Activated CD4-positive, alpha-beta memory T cell treated with anti-CD3 and anti-CD28 coated beads for 36 hours (primary cell): ENCODE results near the gene GNAI3. TPM values are rescaled to one million over a fixed set of nuclear protein-coding genes. Genes with fewer than 3 reads are reported as not detected.

Experiments used
- CTCF ChIA-PET: fragments of 350-600 bp; sonication (Branson Sonifier 250); formaldehyde crosslinking; loops from one replicate; lab custom pipeline; 2021; ENCODE audit warnings: antibody characterized with exemption, inconsistent platforms; lab: Charles Lee
- POLR2A ChIA-PET: fragments of 350-600 bp; sonication (Branson Sonifier 250); formaldehyde crosslinking; loops from one replicate; lab custom pipeline; 2021; ENCODE audit warnings: antibody characterized with exemption; lab: Charles Lee
- DNase-seq: peaks from one replicate; pipeline ENCODE4 v3.0.0-alpha.2; 2020
- H3K27ac Mint-ChIP-seq: one replicate; pipeline ENCODE4 v1.8.0; 2021; ENCODE audit warnings: mixed read lengths
- H3K27me3 Mint-ChIP-seq: one replicate; pipeline ENCODE4 v1.8.0; 2021; ENCODE audit warnings: mixed read lengths
- H3K36me3 Mint-ChIP-seq: one replicate; pipeline ENCODE4 v1.8.0; 2021; ENCODE audit warnings: mixed read lengths
- H3K4me1 Mint-ChIP-seq: one replicate; pipeline ENCODE4 v1.8.0; 2021; ENCODE audit warnings: low read depth, mixed read lengths
- H3K4me3 Mint-ChIP-seq: one replicate; pipeline ENCODE4 v1.8.0; 2021; ENCODE audit warnings: mild to moderate bottlenecking, mixed read lengths
- H3K9me3 Mint-ChIP-seq: one replicate; pipeline ENCODE4 v1.8.0; 2021; ENCODE audit warnings: mixed read lengths
- intact Hi-C: fragments of 100-400 bp; cut with micrococcal nuclease; formaldehyde crosslinking; loops from one replicate; pipeline ENCODE4 v1.15.1; 2023
- total RNA-seq, 2 experiments: library from RNA; stranded (reverse); gene quantifications; one replicate each; pipeline ENCODE4 v1.2.3, GENCODE V29; 2021

GNAI3 gene
- total RNA-seq, 2 experiments from 2014 or later: 9.2 to 9.9 TPM

- Mint-ChIP-seq H3K27me3 (no peaks in the 10 kb centered on the region), H3K36me3 (no peaks in the 10 kb centered on the region), H3K27ac (no peak overlapping the region), H3K9me3 (no peaks in the 10 kb centered on the region), H3K4me1 (peaks cover 34% of the 10 kb centered on the region), H3K4me3 (no peak overlapping the region)
- CTCF ChIA-PET: interaction anchor here (1.0 to 2.5 kb wide), 3 partner anchors 38 to 70 kb away, joined by 3 to 12 read pairs (median 4); no protein-coding TSS in a partner anchor
- POLR2A ChIA-PET: no interaction called here
- DNase-seq: no peak
- intact Hi-C loops: no loop called here
Measured at GRCh38 chr1:109570414-109570813, 22.0 kb downstream of the GNAI3 start.

- H3K4me1 Mint-ChIP-seq: peaks cover 11% of the 10 kb centered on the region
- no peak overlapping the region for H3K4me3 Mint-ChIP-seq
- H3K27ac Mint-ChIP-seq: no peak overlapping the region
- DNase-seq: no peak
- intact Hi-C loops: no loop called here
- no peaks in the 10 kb centered on the region for H3K27me3 Mint-ChIP-seq
- POLR2A ChIA-PET: no interaction called here
- H3K9me3 Mint-ChIP-seq: no peaks in the 10 kb centered on the region
- peaks cover 6% of the 10 kb centered on the region for H3K36me3 Mint-ChIP-seq
- CTCF ChIA-PET: interaction anchor here (2.3 kb wide), 1 partner anchor 66 kb away, joined by 10 read pairs; no protein-coding TSS in a partner anchor
Measured at GRCh38 chr1:109573785-109574184, 25.4 kb downstream of the GNAI3 start.

- peaks cover 18% of the 10 kb centered on the region for H3K36me3 Mint-ChIP-seq
- ChIA-PET CTCF (no interaction called here), POLR2A (no interaction called here)
- H3K4me3 Mint-ChIP-seq: no peak overlapping the region
- H3K4me1 Mint-ChIP-seq: no peaks in the 10 kb centered on the region
- H3K27me3 Mint-ChIP-seq: no peaks in the 10 kb centered on the region
- no peak for DNase-seq
- H3K9me3 Mint-ChIP-seq: no peaks in the 10 kb centered on the region
- no peak overlapping the region for H3K27ac Mint-ChIP-seq
- intact Hi-C loops: no loop called here
Measured at GRCh38 chr1:109578947-109579443, 30.6 kb downstream of the GNAI3 start.

- Mint-ChIP-seq H3K27me3 (no peaks in the 10 kb centered on the region), H3K4me3 (no peak overlapping the region), H3K9me3 (no peaks in the 10 kb centered on the region), H3K4me1 (no peaks in the 10 kb centered on the region), H3K27ac (no peak overlapping the region), H3K36me3 (peaks cover 18% of the 10 kb centered on the region)
- DNase-seq: no peak
- ChIA-PET POLR2A (no interaction called here), CTCF (no interaction called here)
- intact Hi-C loops: no loop called here
Measured at GRCh38 chr1:109579491-109579890, 31.1 kb downstream of the GNAI3 start.

GRCh38 chr1:109582021-109582420 lies 33.6 kb downstream of the GNAI3 start:
- Mint-ChIP-seq H3K36me3 (peaks cover 35% of the 10 kb centered on the region), H3K27me3 (no peaks in the 10 kb centered on the region), H3K9me3 (no peaks in the 10 kb centered on the region), H3K27ac (no peak overlapping the region), H3K4me1 (no peaks in the 10 kb centered on the region), H3K4me3 (no peak overlapping the region)
- intact Hi-C loops: no loop called here
- DNase-seq: no peak
- CTCF ChIA-PET: no interaction called here
- POLR2A ChIA-PET: no interaction called here

- H3K36me3 Mint-ChIP-seq: peaks cover 33% of the 10 kb centered on the region
- CTCF ChIA-PET: no interaction called here
- DNase-seq: no peak
Measured at GRCh38 chr1:109584766-109585165, 36.4 kb downstream of the GNAI3 start.

GRCh38 chr1:109586055-109586454 lies 37.6 kb downstream of the GNAI3 start:
- intact Hi-C loops: no loop called here
- ChIA-PET POLR2A (no interaction called here), CTCF (no interaction called here)
- DNase-seq: no peak
- Mint-ChIP-seq H3K4me1 (no peaks in the 10 kb centered on the region), H3K27me3 (no peaks in the 10 kb centered on the region), H3K9me3 (no peaks in the 10 kb centered on the region), H3K4me3 (no peak overlapping the region), H3K36me3 (peaks cover 32% of the 10 kb centered on the region), H3K27ac (no peak overlapping the region)

More at GRCh38 chr1:109584766-109585165, 36.4 kb downstream of the GNAI3 start:
- Mint-ChIP-seq H3K27ac (no peak overlapping the region), H3K4me1 (no peaks in the 10 kb centered on the region), H3K27me3 (no peaks in the 10 kb centered on the region), H3K9me3 (no peaks in the 10 kb centered on the region), H3K4me3 (no peak overlapping the region)
- POLR2A ChIA-PET: no interaction called here
- intact Hi-C loops: no loop called here

- Mint-ChIP-seq H3K9me3 (no peaks in the 10 kb centered on the region), H3K27me3 (no peaks in the 10 kb centered on the region), H3K4me3 (no peak overlapping the region), H3K27ac (no peak overlapping the region), H3K36me3 (peaks cover 37% of the 10 kb centered on the region), H3K4me1 (no peaks in the 10 kb centered on the region)
- ChIA-PET POLR2A (no interaction called here), CTCF (no interaction called here)
- intact Hi-C loops: no loop called here
- no peak for DNase-seq
Measured at GRCh38 chr1:109589177-109589576, 40.8 kb downstream of the GNAI3 start.

GRCh38 chr1:109589679-109590078 lies 41.3 kb downstream of the GNAI3 start:
- Mint-ChIP-seq H3K4me1 (no peaks in the 10 kb centered on the region), H3K36me3 (peaks cover 38% of the 10 kb centered on the region), H3K9me3 (no peaks in the 10 kb centered on the region), H3K27me3 (no peaks in the 10 kb centered on the region), H3K27ac (no peak overlapping the region), H3K4me3 (no peak overlapping the region)
- intact Hi-C loops: no loop called here
- POLR2A ChIA-PET: no interaction called here
- CTCF ChIA-PET: no interaction called here
- DNase-seq: no peak

GRCh38 chr1:109592916-109593315 lies 44.5 kb downstream of the GNAI3 start:
- no peak for DNase-seq
- Mint-ChIP-seq H3K4me3 (no peak overlapping the region), H3K4me1 (peaks cover 4% of the 10 kb centered on the region), H3K9me3 (no peaks in the 10 kb centered on the region), H3K27ac (no peak overlapping the region), H3K27me3 (no peaks in the 10 kb centered on the region), H3K36me3 (peaks cover 22% of the 10 kb centered on the region)
- ChIA-PET CTCF (no interaction called here), POLR2A (no interaction called here)
- intact Hi-C loops: no loop called here

GRCh38 chr1:109595531-109595930 lies 47.1 kb downstream of the GNAI3 start:
- peaks cover 4% of the 10 kb centered on the region for H3K4me1 Mint-ChIP-seq
- H3K9me3 Mint-ChIP-seq: no peaks in the 10 kb centered on the region
- ChIA-PET POLR2A (no interaction called here), CTCF (interaction anchor here (1.1 to 2.2 kb wide), 2 partner anchors 49 to 63 kb away, joined by 3 to 6 read pairs; no protein-coding TSS in a partner anchor)
- no peak for DNase-seq
- intact Hi-C loops: no loop called here
- no peaks in the 10 kb centered on the region for H3K27me3 Mint-ChIP-seq
- no peak overlapping the region for H3K4me3 Mint-ChIP-seq
- H3K36me3 Mint-ChIP-seq: peaks cover 19% of the 10 kb centered on the region
- H3K27ac Mint-ChIP-seq: no peak overlapping the region

GRCh38 chr1:109598156-109598555 lies 49.7 kb downstream of the GNAI3 start:
- ChIA-PET POLR2A (no interaction called here), CTCF (interaction anchor here (0.8 to 1.8 kb wide), 3 partner anchors 11 to 108 kb away, joined by 3 to 4 read pairs (median 4); no protein-coding TSS in a partner anchor)
- Mint-ChIP-seq H3K36me3 (peaks cover 12% of the 10 kb centered on the region), H3K9me3 (no peaks in the 10 kb centered on the region), H3K4me1 (peaks cover 17% of the 10 kb centered on the region), H3K27ac (no peak overlapping the region), H3K27me3 (no peaks in the 10 kb centered on the region), H3K4me3 (no peak overlapping the region)
- no peak for DNase-seq
- intact Hi-C loops: loop anchor here (2.0 kb wide), 1 partner anchor 21 kb away; the partner anchor contains the start of genes AMPD2 and GNAT2

GRCh38 chr1:109598655-109599054 lies 50.2 kb downstream of the GNAI3 start:
- Mint-ChIP-seq H3K9me3 (no peaks in the 10 kb centered on the region), H3K4me1 (peaks cover 22% of the 10 kb centered on the region), H3K27me3 (no peaks in the 10 kb centered on the region), H3K4me3 (no peak overlapping the region), H3K27ac (no peak overlapping the region), H3K36me3 (peaks cover 9% of the 10 kb centered on the region)
- no peak for DNase-seq
- POLR2A ChIA-PET: no interaction called here
- intact Hi-C loops: loop anchor here (2.0 kb wide), 1 partner anchor 20 kb away; the partner anchor contains the start of genes AMPD2 and GNAT2
- CTCF ChIA-PET: interaction anchor here (1.8 kb wide), 1 partner anchor 41 kb away, joined by 4 read pairs; no protein-coding TSS in a partner anchor
